Gastrocnemius medialis (tissue), 4 donors: ENCODE data around the gene SERTAD4. TPM values are rescaled to one million over a fixed set of nuclear protein-coding genes. Genes with fewer than 3 reads are reported as not detected.

ENCODE experiments used
- ATAC-seq, 2 donors: fragments of 150-250 bp; one replicate each; pipeline ENCODE4 v1.9.1; 2016
- DNase-seq, 2 donors: peaks; one replicate each; pipeline ENCODE4 v3.0.0-alpha.2; 2019
- H3K27ac ChIP-seq, 4 donors: fragments of 200-600 bp; sonication (generic); 1 replicate in 1 of 4; 2 replicates in 3 of 4; pipeline ENCODE4 v1.5.1; 2016 to 2018; ENCODE audit warnings: mild to moderate bottlenecking in 2 of 4, moderate library complexity in 1 of 4
- H3K27me3 ChIP-seq, 3 donors: fragments of 200-600 bp; sonication (generic) in 2 of 3; 1 replicate in 1 of 3; 2 replicates in 2 of 3; pipeline versions ENCODE4 v1.5.1 to v1.6.0; 2016 to 2019; ENCODE audit warnings: mild to moderate bottlenecking in 1 of 3, moderate library complexity in 1 of 3
- H3K36me3 ChIP-seq, 2 donors: fragments of 200-600 bp; sonication (generic) in 1 of 2; one replicate each; pipeline ENCODE4 v1.5.1; 2017 to 2018
- H3K4me1 ChIP-seq, 2 donors: fragments of 200-600 bp; sonication (generic) in 1 of 2; one replicate each; pipeline ENCODE4 v1.5.1; 2016 to 2017; ENCODE audit warnings: mild to moderate bottlenecking in 2 of 2
- H3K4me3 ChIP-seq, 4 donors: fragments of 200-600 bp; sonication (generic) in 3 of 4; 1 replicate in 1 of 4; 2 replicates in 3 of 4; pipeline ENCODE4 v1.5.1; 2016 to 2019; ENCODE audit warnings: mild to moderate bottlenecking in 2 of 4
- H3K9me3 ChIP-seq, 3 donors: fragments of 200-600 bp; sonication (generic) in 2 of 3; 1 replicate in 1 of 3; 2 replicates in 2 of 3; pipeline ENCODE4 v1.5.1; 2016 to 2019
- CTCF ChIP-seq, 5 experiments: fragments of 450-650 bp in 3 of 5; fragments of 200-600 bp in 2 of 5; sonication (generic) in 2 of 5; IDR thresholded peaks in 4 of 5; conservative IDR thresholded peaks in 1 of 5; 1 replicate in 4 of 5; 2 replicates in 1 of 5; pipeline ENCODE4 v1.5.1; 2016 to 2019; ENCODE audit warnings: antibody characterized with exemption in 5 of 5, mild to moderate bottlenecking in 3 of 5, moderate library complexity in 3 of 5
- POLR2A ChIP-seq, 2 donors: fragments of 450-650 bp; IDR thresholded peaks; one replicate each; pipeline ENCODE4 v1.6.1; 2017; ENCODE audit warnings: antibody characterized with exemption in 2 of 2, mild to moderate bottlenecking in 2 of 2, moderate library complexity in 2 of 2
- in situ Hi-C, 4 donors: fragments of 200-750 bp; cut with MboI; loops; one replicate each; pipeline versions ENCODE4 v1.15.0 to v1.8.0; 2017; ENCODE audit warnings: low sequenced_read_pairs in 4 of 4
- intact Hi-C: fragments of 100-400 bp; cut with DNase I; formaldehyde crosslinking; loops from one replicate; pipeline ENCODE4 v1.15.1; 2023; ENCODE audit warnings: low total_unique reads
- total RNA-seq, 4 donors: library from RNA; depleted of rRNA; stranded (reverse); fragments of >200 nt; gene quantifications; one replicate each; pipeline versions ENCODE4 v1.1.0 to v1.2.3, GENCODE V29; 2016

Gene SERTAD4
- total RNA-seq, 4 donors from 2014 or later, result 0.10 to 0.41 (median 0.16) TPM; not detected in 1

- DNase-seq (no peak), ATAC-seq (no peak)
- Histone ChIP-seq H3K9me3 (peaks cover 0 to 6% (median 0%) of the 10 kb centered on the region in 3 donors), H3K27ac (no peak overlapping the region), H3K36me3 (no peaks in the 10 kb centered on the region), H3K4me1 (no peaks in the 10 kb centered on the region), H3K4me3 (no peak overlapping the region), H3K27me3 (peaks cover 0 to under 1% (median 0%) of the 10 kb centered on the region in 3 donors)
- in situ Hi-C loops, result no loop called here
- TF ChIP-seq CTCF (IDR thresholded peaks at IDR 0.05 in 4 of 5, conservative IDR thresholded peaks at IDR 0.05 in 1 of 5), result no peak
- TF ChIP-seq POLR2A (IDR thresholded peaks at IDR 0.05), result no peak
- intact Hi-C loops, result no loop called here
These were observed 47.6 kb downstream of the SERTAD4 start for GRCh38 chr1:210280221-210280620.

GRCh38 chr1:210288116-210288515 is 55.5 kb downstream of the SERTAD4 start:
- in situ Hi-C loops, result no loop called here
- H3K4me1 ChIP-seq, result peaks cover 6 to 14% of the 10 kb centered on the region in 2 donors
- TF ChIP-seq POLR2A (IDR thresholded peaks at IDR 0.05), result no peak

GRCh38 chr1:210289248-210289647 is 56.7 kb downstream of the SERTAD4 start:
- Histone ChIP-seq H3K9me3 (no peaks in the 10 kb centered on the region), H3K4me3 (no peak overlapping the region), H3K4me1 (peaks cover 12 to 23% of the 10 kb centered on the region in 2 donors), H3K27me3 (peaks cover 0 to 4% (median 0%) of the 10 kb centered on the region in 3 donors), H3K27ac (no peak overlapping the region), H3K36me3 (no peaks in the 10 kb centered on the region)
- TF ChIP-seq POLR2A (IDR thresholded peaks at IDR 0.05), result no peak
- TF ChIP-seq CTCF (IDR thresholded peaks at IDR 0.05 in 4 of 5, conservative IDR thresholded peaks at IDR 0.05 in 1 of 5), result no peak
- ATAC-seq, result no peak
- in situ Hi-C loops (no loop called here), intact Hi-C loops (no loop called here)
- DNase-seq, result no peak

More at GRCh38 chr1:210288116-210288515, 55.5 kb downstream of the SERTAD4 start:
- no peaks in the 10 kb centered on the region for H3K36me3 ChIP-seq
- peaks cover 0 to 4% (median 0%) of the 10 kb centered on the region in 3 donors for H3K27me3 ChIP-seq
- DNase-seq (no peak), ATAC-seq (no peak)
- no peak overlapping the region for H3K4me3 ChIP-seq
- H3K9me3 ChIP-seq, result no peaks in the 10 kb centered on the region
- intact Hi-C loops, result no loop called here
- H3K27ac ChIP-seq, result no peak overlapping the region

GRCh38 chr1:210291081-210291764 is 58.6 kb downstream of the SERTAD4 start:
- Histone ChIP-seq H3K27ac (no peak overlapping the region), H3K27me3 (no peaks in the 10 kb centered on the region), H3K9me3 (no peaks in the 10 kb centered on the region), H3K4me1 (peaks cover 12 to 28% of the 10 kb centered on the region in 2 donors), H3K4me3 (no peak overlapping the region), H3K36me3 (no peaks in the 10 kb centered on the region)
- TF ChIP-seq POLR2A (IDR thresholded peaks at IDR 0.05), result no peak
- no peak for TF ChIP-seq CTCF (IDR thresholded peaks at IDR 0.05 in 4 of 5, conservative IDR thresholded peaks at IDR 0.05 in 1 of 5)
- in situ Hi-C loops, result no loop called here
- DNase-seq (no peak), ATAC-seq (no peak)
- intact Hi-C loops, result loop anchor here (5.0 kb wide), 1 partner anchor 54 kb away; no protein-coding TSS in a partner anchor

GRCh38 chr1:210291786-210292230 is 59.2 kb downstream of the SERTAD4 start:
- H3K27ac ChIP-seq, result peak overlapping the region; percentile 40 to 76 (median 57)
- in situ Hi-C loops, result no loop called here

More at GRCh38 chr1:210291786-210292230, 59.2 kb downstream of the SERTAD4 start:
- intact Hi-C loops, result loop anchor here (1.0 to 5.0 kb wide), 2 partner anchors 19 to 55 kb away; no protein-coding TSS in a partner anchor
- Histone ChIP-seq H3K9me3 (no peaks in the 10 kb centered on the region), H3K36me3 (no peaks in the 10 kb centered on the region), H3K27me3 (no peaks in the 10 kb centered on the region), H3K4me1 (peaks cover 12 to 28% of the 10 kb centered on the region in 2 donors), H3K4me3 (peak overlapping the region; percentile 52 to 72 (median 61))
- TF ChIP-seq CTCF (IDR thresholded peaks at IDR 0.05 in 4 of 5, conservative IDR thresholded peaks at IDR 0.05 in 1 of 5) (no peak), POLR2A (IDR thresholded peaks at IDR 0.05) (no peak)
- ATAC-seq (peak in 1 of 2 donors; percentile 34), DNase-seq (no peak)
